ENCODE data around the gene UQCRFS1.
"Not testable (repeated sequence)": the region's sequence is repeated elsewhere in the genome, so short reads cannot be mapped to it uniquely, and the experiment has no call there.

The UQCRFS1 gene

GRCh38 chr19:29212356-29212647 is 649 bp downstream of the UQCRFS1 start:
- DNase-seq: no peak

GRCh38 chr19:29211562-29212355 is 1.2 kb downstream of the UQCRFS1 start:
- peak; percentile 26 for DNase-seq

GRCh38 chr19:29211041-29211440 is 1.9 kb downstream of the UQCRFS1 start:
- DNase-seq: not testable (repeated sequence)

GRCh38 chr19:29210502-29210901 is 2.4 kb downstream of the UQCRFS1 start:
- DNase-seq: not testable (repeated sequence)

GRCh38 chr19:29207403-29208187 is 5.4 kb downstream of the UQCRFS1 start:
- DNase-seq: not testable (repeated sequence)

- no peak for DNase-seq
Measured at GRCh38 chr19:29206453-29206852, 6.5 kb downstream of the UQCRFS1 start.

GRCh38 chr19:29202281-29202680 is 10.7 kb downstream of the UQCRFS1 start:
- no peak for DNase-seq

GRCh38 chr19:29201855-29202254 is 11.1 kb downstream of the UQCRFS1 start:
- no peak for DNase-seq

- DNase-seq: no peak
Measured at GRCh38 chr19:29194658-29195057, 18.3 kb downstream of the UQCRFS1 start.

- no peak for DNase-seq
Measured at GRCh38 chr19:29193155-29193554, 19.8 kb downstream of the UQCRFS1 start.

- no peak for DNase-seq
Measured at GRCh38 chr19:29191005-29191404, 21.9 kb downstream of the UQCRFS1 start.

GRCh38 chr19:29189033-29189360 is 24.0 kb downstream of the UQCRFS1 start:
- no peak for DNase-seq

- no peak for DNase-seq
Measured at GRCh38 chr19:29188289-29189032, 24.5 kb downstream of the UQCRFS1 start.

- DNase-seq: no peak
Measured at GRCh38 chr19:29187676-29188075, 25.3 kb downstream of the UQCRFS1 start.

GRCh38 chr19:29185427-29185826 is 27.5 kb downstream of the UQCRFS1 start:
- DNase-seq: no peak

GRCh38 chr19:29176981-29177754 is 35.8 kb downstream of the UQCRFS1 start:
- DNase-seq: no peak

- no peak for DNase-seq
Measured at GRCh38 chr19:29173896-29174295, 39.1 kb downstream of the UQCRFS1 start.

- DNase-seq: no peak
Measured at GRCh38 chr19:29172302-29172701, 40.6 kb downstream of the UQCRFS1 start.

GRCh38 chr19:29171525-29171924 is 41.4 kb downstream of the UQCRFS1 start:
- DNase-seq: no peak

GRCh38 chr19:29170554-29170953 is 42.4 kb downstream of the UQCRFS1 start:
- DNase-seq: no peak

- DNase-seq: no peak
Measured at GRCh38 chr19:29162694-29163093, 50.3 kb downstream of the UQCRFS1 start.

- no peak for DNase-seq
Measured at GRCh38 chr19:29155683-29156082, 57.3 kb downstream of the UQCRFS1 start.
